H9 (cell line): ENCODE data around the gene KIRREL3. TPM values are rescaled to one million over a fixed set of nuclear protein-coding genes. Genes with fewer than 3 reads are reported as not detected.

Source experiments
- DNase-seq: peaks from one replicate; pipeline ENCODE4 v3.0.0-alpha.2; 2017
- H2AFZ ChIP-seq: one replicate; pipeline ENCODE4 v1.6.1; 2013; ENCODE audit warnings: mild to moderate bottlenecking, low read length, control low read depth, moderate library complexity
- H2AK5ac ChIP-seq: 2 replicates; pipeline ENCODE4 v1.6.1; 2013; ENCODE audit warnings: low read length, control low read depth, mixed read lengths; ENCODE audit not compliant: insufficient read length
- H2BK120ac ChIP-seq: one replicate; pipeline ENCODE4 v1.6.1; 2013; ENCODE audit warnings: low read depth, mild to moderate bottlenecking, low read length, control low read depth, inconsistent platforms; ENCODE audit not compliant: poor library complexity, severe bottlenecking
- H2BK12ac ChIP-seq: 2 replicates; pipeline ENCODE4 v1.6.1; 2013; ENCODE audit warnings: low read length, control low read depth, mixed read lengths, low read depth; ENCODE audit not compliant: insufficient read length
- H2BK15ac ChIP-seq: 2 replicates; pipeline ENCODE4 v1.6.1; 2013; ENCODE audit warnings: low read depth, low read length, control low read depth
- H2BK20ac ChIP-seq: one replicate; pipeline ENCODE4 v1.6.1; 2013; ENCODE audit warnings: low read depth, mild to moderate bottlenecking, low read length, control low read depth, inconsistent platforms; ENCODE audit not compliant: poor library complexity, severe bottlenecking
- H2BK5ac ChIP-seq: 2 replicates; pipeline ENCODE4 v1.6.1; 2013; ENCODE audit warnings: low read length, control low read depth, mixed read lengths; ENCODE audit not compliant: insufficient read length
- H3K14ac ChIP-seq: 2 replicates; pipeline ENCODE4 v1.6.1; 2013; ENCODE audit warnings: low read length, control low read depth; ENCODE audit not compliant: insufficient read depth
- H3K18ac ChIP-seq: 2 replicates; pipeline ENCODE4 v1.6.1; 2013; ENCODE audit warnings: low read depth, mild to moderate bottlenecking, mixed read lengths, low read length, control low read depth; ENCODE audit not compliant: insufficient read length
- H3K23ac ChIP-seq: 2 replicates; pipeline ENCODE4 v1.6.1; 2013; ENCODE audit warnings: low read length, control low read depth, mixed read lengths, low read depth; ENCODE audit not compliant: insufficient read length
- H3K23me2 ChIP-seq: 2 replicates; pipeline ENCODE4 v1.6.1; 2013; ENCODE audit warnings: low read depth, mild to moderate bottlenecking, mixed read lengths, low read length, control low read depth; ENCODE audit not compliant: insufficient read length, poor library complexity, severe bottlenecking
- H3K27ac ChIP-seq: 2 replicates; pipeline ENCODE4 v1.5.1; 2013; ENCODE audit warnings: low read length, control low read depth, mixed read lengths, low read depth; ENCODE audit not compliant: insufficient read length
- H3K27me3 ChIP-seq: 2 replicates; pipeline ENCODE4 v1.6.1; 2013; ENCODE audit warnings: low read length, control low read depth, inconsistent platforms; ENCODE audit not compliant: insufficient read depth
- H3K4ac ChIP-seq: 2 replicates; pipeline ENCODE4 v1.6.1; 2013; ENCODE audit warnings: low read depth, mild to moderate bottlenecking, control low read depth, inconsistent platforms, low read length, moderate library complexity
- H3K4me1 ChIP-seq: 2 replicates; pipeline ENCODE4 v1.6.1; 2013; ENCODE audit warnings: low read length, control low read depth, inconsistent platforms; ENCODE audit not compliant: insufficient read depth
- H3K4me2 ChIP-seq: 2 replicates; pipeline ENCODE4 v1.6.1; 2013; ENCODE audit warnings: low read length, control low read depth, mixed read lengths; ENCODE audit not compliant: insufficient read length, insufficient read depth
- H3K56ac ChIP-seq: 2 replicates; pipeline ENCODE4 v1.6.1; 2013; ENCODE audit warnings: low read depth, mild to moderate bottlenecking, mixed read lengths, low read length, control low read depth; ENCODE audit not compliant: insufficient read length
- H3K79me1 ChIP-seq: 2 replicates; pipeline ENCODE4 v1.6.1; 2013; ENCODE audit warnings: low read depth, mild to moderate bottlenecking, moderate library complexity, low read length, control low read depth, inconsistent platforms; ENCODE audit not compliant: insufficient read depth, poor library complexity, severe bottlenecking
- H3K79me2 ChIP-seq: 2 replicates; pipeline ENCODE4 v1.6.1; 2013; ENCODE audit warnings: low read length, control low read depth, inconsistent platforms; ENCODE audit not compliant: insufficient read depth
- H3K9ac ChIP-seq: 2 replicates; pipeline ENCODE4 v1.6.1; 2013; ENCODE audit warnings: low read length, control low read depth, mixed read lengths; ENCODE audit not compliant: insufficient read length; ENCODE audit errors: extremely low read depth
- H3K9me3 ChIP-seq: one replicate; pipeline ENCODE4 v1.6.1; 2013; ENCODE audit warnings: low read depth, low read length, inconsistent platforms; ENCODE audit not compliant: control insufficient read depth
- H3T11ph ChIP-seq: one replicate; pipeline ENCODE4 v1.6.1; 2013; ENCODE audit warnings: mild to moderate bottlenecking, low read length, control low read depth, inconsistent platforms
- H4K20me1 ChIP-seq: one replicate; pipeline ENCODE4 v1.6.1; 2013; ENCODE audit not compliant: control insufficient read depth, insufficient read length, insufficient read depth
- H4K5ac ChIP-seq: 2 replicates; pipeline ENCODE4 v1.6.1; 2013; ENCODE audit warnings: low read depth, mild to moderate bottlenecking, mixed read lengths, low read length, control low read depth; ENCODE audit not compliant: insufficient read length
- H4K8ac ChIP-seq: replicated peaks from 2 replicates; pipeline ENCODE4 v1.6.1; 2013; ENCODE audit warnings: low read length, control low read depth, mixed read lengths, low read depth; ENCODE audit not compliant: insufficient read length
- H4K91ac ChIP-seq: 2 replicates; pipeline ENCODE4 v1.6.1; 2013; ENCODE audit warnings: low read depth, mild to moderate bottlenecking, moderate library complexity, mixed read lengths, low read length, control low read depth; ENCODE audit not compliant: insufficient read length
- H3K27ac Mint-ChIP-seq, 3 experiments: 2 replicates in 2 of 3; 3 replicates in 1 of 3; pipeline ENCODE4 v1.8.0; 2020 to 2021; ENCODE audit warnings: mixed read lengths in 3 of 3, mild to moderate bottlenecking in 1 of 3, moderate library complexity in 1 of 3
- H3K27me3 Mint-ChIP-seq: 2 replicates; pipeline ENCODE4 v1.8.0; 2021; ENCODE audit warnings: low read depth, mild to moderate bottlenecking, moderate library complexity, mixed read lengths
- H3K36me3 Mint-ChIP-seq, 3 experiments: 2 replicates in 2 of 3; 3 replicates in 1 of 3; pipeline ENCODE4 v1.8.0; 2020 to 2021; ENCODE audit warnings: low read depth in 3 of 3, mixed read lengths in 3 of 3; ENCODE audit not compliant: insufficient read depth in 1 of 3
- H3K4me1 Mint-ChIP-seq, 2 experiments: 2 replicates each; pipeline ENCODE4 v1.8.0; 2020; ENCODE audit warnings: mixed read lengths in 2 of 2
- H3K4me3 Mint-ChIP-seq, 2 experiments: 2 replicates in 1 of 2; 3 replicates in 1 of 2; pipeline ENCODE4 v1.8.0; 2020 to 2021; ENCODE audit warnings: mild to moderate bottlenecking in 2 of 2, mixed read lengths in 2 of 2, moderate library complexity in 1 of 2
- H3K9me3 Mint-ChIP-seq, 2 experiments: 2 replicates in 1 of 2; 3 replicates in 1 of 2; pipeline ENCODE4 v1.8.0; 2020; ENCODE audit warnings: mild to moderate bottlenecking in 2 of 2, mixed read lengths in 2 of 2, moderate library complexity in 1 of 2
- CTCF ChIP-seq: fragments of 200-600 bp; sonication (generic); conservative IDR thresholded peaks from 3 replicates; pipeline ENCODE4 v1.8.0; 2021; ENCODE audit warnings: antibody characterized with exemption, mild to moderate bottlenecking
- WGBS: extraction: QIAGEN DNeasy Blood & Tissue Kit; methylation state at CpG from one replicate; pipeline ENCODE4 v1.1.7; 2013; ENCODE audit warnings: missing lambda C conversion rate, low lambda C conversion rate, mixed read lengths; ENCODE audit not compliant: insufficient read length; ENCODE audit errors: extremely low coverage; 5-methylcytosine and 5-hydroxymethylcytosine counted together
- total RNA-seq: library from RNA; stranded (reverse); gene quantifications from 2 replicates; pipeline ENCODE4 v1.2.1, GENCODE V29; 2021

KIRREL3 gene
- total RNA-seq, 1 experiment from 2014 or later: 0.17 TPM

DNA sequence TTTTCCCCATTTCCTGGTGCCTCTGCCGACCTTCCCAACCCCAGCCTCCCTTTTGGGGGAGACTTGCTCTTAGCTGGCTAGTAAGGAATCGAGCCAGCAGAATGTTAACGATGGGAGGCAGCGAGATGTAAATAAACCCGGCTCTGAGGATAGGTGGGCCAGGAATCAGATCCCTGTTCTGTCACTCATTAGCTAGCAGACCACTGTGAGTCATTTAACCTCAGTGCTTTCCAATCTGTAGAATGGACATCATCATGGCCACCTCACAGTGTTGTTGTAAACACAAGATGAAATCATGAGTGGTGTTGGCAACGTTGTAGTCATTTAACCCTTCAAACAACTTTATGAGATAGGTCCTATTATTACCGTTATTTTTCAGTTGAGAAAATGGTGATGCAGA, 208.6 kb downstream of the KIRREL3 start:
- Histone ChIP-seq H3K4me2 (no peak overlapping the region), H3K23me2 (no peaks in the 10 kb centered on the region), H2BK5ac (no peak overlapping the region), H3K79me2 (no peaks in the 10 kb centered on the region), H3K14ac (no peak overlapping the region), H3K18ac (no peak overlapping the region), H4K91ac (no peak overlapping the region), H2AK5ac (no peak overlapping the region), H2BK15ac (no peak overlapping the region), H4K5ac (no peak overlapping the region), H2AFZ (no peak overlapping the region), H4K8ac (no peak overlapping the region), H3K27me3 (no peaks in the 10 kb centered on the region), H3K56ac (no peak overlapping the region), H3K23ac (no peak overlapping the region), H3K9me3 (no peaks in the 10 kb centered on the region), H2BK120ac (no peak overlapping the region), H3K27ac (no peak overlapping the region), H4K20me1 (no peaks in the 10 kb centered on the region), H3K4me1 (no peaks in the 10 kb centered on the region), H3K9ac (no peak overlapping the region), H3K4ac (no peak overlapping the region), H2BK20ac (no peak overlapping the region), H2BK12ac (no peak overlapping the region), H3T11ph (no peak overlapping the region), H3K79me1 (no peaks in the 10 kb centered on the region)
- peaks cover 4% of the 10 kb centered on the region; the same call in 1 of the 2 replicates for H3K27me3 Mint-ChIP-seq
- no CpG with 5 or more reads among the region's 7 CpGs for WGBS
- H3K36me3 Mint-ChIP-seq: no peaks in the 10 kb centered on the region
- no peak overlapping the region for H3K27ac Mint-ChIP-seq
- DNase-seq: no peak
- H3K9me3 Mint-ChIP-seq: no peaks in the 10 kb centered on the region
- H3K4me3 Mint-ChIP-seq: no peak overlapping the region
- H3K4me1 Mint-ChIP-seq: peaks cover 11 to 17% of the 10 kb centered on the region in 2 experiments
- no peak for TF ChIP-seq CTCF
